Measurements from ENCODE around the gene SNUPN. TPM values are rescaled to one million over a fixed set of nuclear protein-coding genes. Genes with fewer than 3 reads are reported as not detected.

Gene SNUPN
- total RNA-seq (10 to 100 TPM; 16.3 to 20.9 TPM), polyA plus RNA-seq (10 to 100 TPM; 17.9 to 18.7 TPM)
- long read RNA-seq, donor 1, transcript SNUPN-201 (9 exons, 1,513 nt), result major isoform, 45 of 73 reads
- long read RNA-seq, donor 1, transcript SNUPN-206 (9 exons, 1,682 nt), result minor isoform, 7 of 73 reads
- long read RNA-seq, donor 1, partial matches to known transcripts, result 9 of 73 reads
- long read RNA-seq, donor 1, other reads (novel, unspliced or antisense), result 11 of 73 reads
- long read RNA-seq, donor 2, transcript SNUPN-201 (9 exons, 1,513 nt), result major isoform, 10 of 23 reads
- long read RNA-seq, donor 2, partial matches to known transcripts, result 4 of 23 reads
- long read RNA-seq, donor 2, other reads (novel, unspliced or antisense), result 5 of 23 reads

DNA sequence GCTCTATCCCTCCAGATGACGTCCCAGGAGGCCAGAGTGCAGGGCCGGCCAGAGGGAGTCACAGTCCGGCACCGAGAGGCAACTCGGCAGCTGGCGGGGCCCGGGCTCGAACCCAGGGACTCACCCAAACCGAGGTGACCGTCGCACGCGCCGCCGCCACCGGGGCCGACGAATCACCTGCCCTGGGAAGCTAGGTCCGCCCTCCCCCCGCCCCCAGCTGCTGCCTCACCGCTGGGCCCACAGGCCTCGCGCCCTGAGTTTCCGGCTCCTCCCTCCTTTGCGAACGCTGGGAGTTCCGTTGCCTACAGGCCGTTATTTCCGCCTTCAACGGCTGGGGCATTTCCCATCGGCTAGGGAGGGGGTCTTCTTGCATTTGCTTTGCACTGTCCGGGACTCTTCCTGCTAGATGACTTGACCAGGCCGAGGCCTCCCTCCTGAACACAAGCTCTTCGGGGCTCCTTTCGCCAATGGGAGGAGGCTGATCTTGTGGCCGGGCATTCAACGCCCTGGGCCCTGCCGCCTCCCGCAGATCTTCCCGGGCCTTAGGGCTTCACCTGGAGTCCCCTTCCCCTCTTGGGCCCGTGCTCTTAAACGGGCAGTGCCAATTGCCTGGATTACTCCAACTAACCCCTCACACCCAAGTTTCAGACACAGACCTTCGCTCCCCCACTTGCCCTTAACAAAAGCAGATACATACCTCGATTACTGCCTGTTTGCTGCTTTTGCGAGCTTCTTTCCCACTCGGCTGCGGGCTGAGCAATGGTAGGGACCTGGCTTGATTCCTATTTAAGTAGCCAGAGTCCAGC, at the start of gene SNUPN:
Gene SNUPN, minus strand, starts transcription at position 184 of the 806 bp plus-strand sequence. CDS start 4,674 bp downstream, outside the sequence.
- H3K27ac ChIP-seq (ENCODE audit: low read depth in 1 of 2, low read length in 2 of 2), result peak within 1 kb of the TSS; percentile 86 to 96
- H3K4me1 ChIP-seq (ENCODE audit: control insufficient read depth in 1 of 2, insufficient read depth in 2 of 2, low read length in 2 of 2), result peaks cover 0 to 2% of the 10 kb centered on the region in 2 donors
- no peaks in the 10 kb centered on the region for H3K9me3 ChIP-seq (ENCODE audit: control insufficient read depth, low read length)
- WGBS, 2 donors, result 1% methylated on average over 45 to 47 of the region's 47 CpGs
- no peaks in the 10 kb centered on the region for H3K27me3 ChIP-seq (ENCODE audit: control insufficient read depth in 1 of 2, insufficient read depth in 2 of 2, low read length in 1 of 2)
- ATAC-seq (ENCODE audit: low FRiP score) (peak; percentile 95), DNase-seq (peak; percentile 96 to 97)
- H3K4me3 ChIP-seq (ENCODE audit: low read length in 2 of 2), result peak within 1 kb of the TSS; percentile 68 to 75
- intact Hi-C loops (cut with DNase I), result loop anchor here (2.0 to 10.0 kb wide), 3 partner anchors 173 to 261 kb away; partner anchors contain the start of genes MAN2C1 (in 1 of the 2) and SIN3A (in 1 of the 2)
- no peaks in the 10 kb centered on the region for H3K36me3 ChIP-seq (ENCODE audit: control insufficient read depth in 1 of 2, insufficient read depth in 2 of 2, low read length in 1 of 2)

- no peak for ATAC-seq (ENCODE audit: low FRiP score)
- no peaks in the 10 kb centered on the region for H3K4me1 ChIP-seq (ENCODE audit: control insufficient read depth in 1 of 2, insufficient read depth in 2 of 2, low read length in 2 of 2)
- intact Hi-C loops (cut with DNase I), result loop anchor here in 1 of 2 donors (5.0 kb wide), 1 partner anchor 37 kb away; no protein-coding TSS in a partner anchor
- no peak for DNase-seq
- no peak overlapping the region for H3K4me3 ChIP-seq (ENCODE audit: low read length in 2 of 2)
- WGBS, 2 donors, result 53 to 58% methylated on average over 6 to 8 of the region's 8 CpGs
- H3K9me3 ChIP-seq (ENCODE audit: control insufficient read depth, low read length), result no peaks in the 10 kb centered on the region
- peak overlapping the region; percentile 31 to 96 for H3K27ac ChIP-seq (ENCODE audit: low read depth in 1 of 2, low read length in 2 of 2)
- no peaks in the 10 kb centered on the region for H3K27me3 ChIP-seq (ENCODE audit: control insufficient read depth in 1 of 2, insufficient read depth in 2 of 2, low read length in 1 of 2)
- H3K36me3 ChIP-seq (ENCODE audit: control insufficient read depth in 1 of 2, insufficient read depth in 2 of 2, low read length in 1 of 2), result peaks cover 0 to 5% of the 10 kb centered on the region in 2 donors
Observed at GRCh38 chr15:75674366-75674765, 48.8 kb upstream of the SNUPN start.

DNA sequence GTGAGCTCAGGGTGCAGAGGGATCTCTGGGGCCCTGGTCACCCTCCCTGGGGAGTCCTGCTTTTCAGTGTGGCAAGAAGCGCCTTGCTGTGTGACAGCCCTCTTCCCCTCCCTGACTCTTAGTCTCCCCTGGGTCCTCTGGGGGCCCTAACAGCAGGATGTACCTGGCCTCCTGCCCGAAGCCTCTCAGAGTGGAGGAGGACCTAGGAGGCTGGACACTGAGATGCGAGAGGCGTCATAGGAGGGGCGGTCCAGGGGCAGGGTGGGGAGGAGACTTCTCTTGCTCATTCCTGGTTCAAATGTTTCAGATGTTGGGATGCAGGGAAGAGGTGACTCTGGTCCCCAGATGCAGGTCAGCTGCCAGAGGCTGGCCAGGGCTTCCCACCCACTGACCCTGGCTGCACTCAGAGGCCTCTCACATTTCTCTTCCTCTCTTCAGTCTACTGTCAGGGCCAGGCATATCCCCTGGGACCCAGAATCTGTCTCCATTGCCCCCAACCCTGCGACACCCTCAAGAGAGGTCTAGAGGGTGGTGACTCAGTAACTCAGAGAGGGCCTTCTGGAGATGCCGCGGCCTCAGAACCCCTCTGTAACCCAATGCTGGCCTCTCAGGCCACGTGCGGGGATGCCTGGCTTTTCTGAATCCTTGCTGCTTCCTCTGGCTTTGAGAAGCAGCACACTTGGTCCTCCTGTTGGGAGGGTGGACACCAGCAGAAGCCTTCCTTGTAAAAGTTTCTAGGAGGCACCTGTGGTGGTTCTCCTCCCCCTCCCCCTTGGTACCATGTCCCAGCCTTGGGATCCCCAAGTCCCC, 48.1 kb upstream of the SNUPN start:
- H3K36me3 ChIP-seq (ENCODE audit: control insufficient read depth in 1 of 2, insufficient read depth in 2 of 2, low read length in 1 of 2), result peaks cover 0 to 5% of the 10 kb centered on the region in 2 donors
- H3K27ac ChIP-seq (ENCODE audit: low read depth in 1 of 2, low read length in 2 of 2), result peak overlapping the region; percentile 71 to 96
- ATAC-seq (ENCODE audit: low FRiP score), result peak; percentile 82
- H3K4me1 ChIP-seq (ENCODE audit: control insufficient read depth in 1 of 2, insufficient read depth in 2 of 2, low read length in 2 of 2), result no peaks in the 10 kb centered on the region
- 16 to 18% methylated on average over 10 of the region's 10 CpGs for WGBS, 2 donors
- H3K27me3 ChIP-seq (ENCODE audit: control insufficient read depth in 1 of 2, insufficient read depth in 2 of 2, low read length in 1 of 2), result no peaks in the 10 kb centered on the region
- H3K9me3 ChIP-seq (ENCODE audit: control insufficient read depth, low read length), result no peaks in the 10 kb centered on the region
- peak; percentile 94 to 96 for DNase-seq
- intact Hi-C loops (cut with DNase I), result loop anchor here in 1 of 2 donors (5.0 kb wide), 1 partner anchor 36 kb away; no protein-coding TSS in a partner anchor
- H3K4me3 ChIP-seq (ENCODE audit: low read length in 2 of 2), result no peak overlapping the region

DNA sequence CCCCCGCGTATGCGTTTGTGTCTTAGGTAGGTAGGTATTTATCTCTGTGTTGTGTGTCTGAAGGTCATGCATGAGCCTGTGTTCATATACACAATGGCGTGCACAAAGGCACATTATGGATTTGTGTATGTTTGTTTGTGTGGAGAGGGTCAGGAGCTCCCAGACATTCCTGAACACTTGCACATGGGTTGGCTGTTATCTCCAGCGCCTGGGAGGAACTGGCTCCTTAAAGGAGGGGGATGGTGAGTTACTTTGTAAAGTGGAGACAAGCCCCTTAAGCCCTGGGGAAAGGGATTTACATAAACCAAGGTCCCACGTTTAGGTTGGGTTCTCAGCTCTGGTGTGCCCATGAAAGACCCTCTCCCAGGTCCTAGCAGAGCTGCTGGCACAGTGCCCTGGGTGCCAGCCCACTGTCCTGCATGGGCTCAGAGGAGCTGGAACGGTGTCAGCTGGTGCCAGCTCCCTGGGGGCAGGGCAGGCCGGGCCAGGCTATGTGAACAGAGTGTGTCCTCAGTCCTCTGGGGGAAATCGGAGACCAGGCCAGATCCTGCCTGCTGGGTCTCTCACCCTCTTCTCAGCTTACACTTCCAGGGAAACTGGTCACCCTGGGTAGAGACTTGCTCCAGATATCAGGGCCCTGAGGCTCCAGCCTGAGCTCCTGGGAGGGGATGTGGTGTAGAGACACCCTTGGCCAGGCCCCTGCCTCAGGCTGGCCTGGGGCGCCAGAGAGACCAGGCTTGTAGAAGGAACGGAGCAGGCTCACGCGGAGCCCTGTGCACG, 47.3 kb upstream of the SNUPN start:
- DNase-seq (peak in 1 of 2 donors; percentile 86), ATAC-seq (ENCODE audit: low FRiP score) (peak; percentile 52)
- peaks cover 0 to 5% of the 10 kb centered on the region in 2 donors for H3K36me3 ChIP-seq (ENCODE audit: control insufficient read depth in 1 of 2, insufficient read depth in 2 of 2, low read length in 1 of 2)
- peaks cover 0 to under 1% of the 10 kb centered on the region in 2 donors for H3K4me1 ChIP-seq (ENCODE audit: control insufficient read depth in 1 of 2, insufficient read depth in 2 of 2, low read length in 2 of 2)
- H3K27ac ChIP-seq (ENCODE audit: low read depth in 1 of 2, low read length in 2 of 2), result peak overlapping the region; percentile 71 to 96
- no peak overlapping the region for H3K4me3 ChIP-seq (ENCODE audit: low read length in 2 of 2)
- no peaks in the 10 kb centered on the region for H3K9me3 ChIP-seq (ENCODE audit: control insufficient read depth, low read length)
- no peaks in the 10 kb centered on the region for H3K27me3 ChIP-seq (ENCODE audit: control insufficient read depth in 1 of 2, insufficient read depth in 2 of 2, low read length in 1 of 2)
- 6 to 12% methylated on average over 14 of the region's 14 CpGs for WGBS, 2 donors
- intact Hi-C loops (cut with DNase I), result loop anchor here in 1 of 2 donors (5.0 kb wide), 1 partner anchor 36 kb away; no protein-coding TSS in a partner anchor

DNA sequence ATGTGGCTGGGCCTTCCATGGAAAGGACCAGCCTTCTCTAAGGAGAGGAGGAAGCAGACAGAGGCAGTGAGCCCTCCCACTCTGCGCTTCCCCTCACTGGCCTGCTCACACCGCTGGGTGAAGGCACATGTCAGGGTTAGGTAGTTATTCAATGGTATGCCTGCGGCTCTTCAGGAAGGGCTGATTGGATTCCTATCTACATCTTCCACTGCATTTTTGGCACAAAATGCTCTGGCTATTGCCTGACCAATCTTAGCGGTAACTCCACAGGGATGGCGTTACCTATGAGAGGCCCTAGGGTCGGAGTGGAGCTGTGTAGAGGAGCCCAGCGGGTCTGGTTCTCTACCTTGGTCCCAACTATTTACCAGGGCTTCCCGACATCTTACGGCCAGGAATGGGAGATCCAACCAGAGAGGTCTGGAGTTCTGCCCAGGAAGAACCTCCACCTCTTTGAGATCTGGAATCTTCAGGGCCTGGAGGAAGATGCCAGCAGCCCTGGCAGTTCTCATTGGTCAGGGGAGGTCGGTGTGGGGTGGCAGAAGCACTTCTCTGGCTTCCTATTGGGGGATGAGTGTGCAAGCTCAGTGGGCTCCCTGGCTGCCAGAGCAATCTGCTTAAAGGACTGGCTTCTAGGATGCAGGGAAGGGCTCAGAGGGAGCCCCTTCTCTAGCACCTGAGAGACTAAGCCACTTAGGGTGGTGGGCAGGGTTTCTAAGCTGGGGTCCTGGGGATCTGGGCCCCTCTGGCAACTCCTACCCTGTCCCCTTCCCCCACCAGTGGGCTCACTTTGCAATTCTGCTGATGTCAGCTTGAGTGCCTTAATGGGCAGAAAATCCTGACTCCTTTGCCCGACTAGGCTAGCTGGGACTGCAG, 46.4 kb upstream of the SNUPN start:
- DNase-seq, result no peak
- intact Hi-C loops (cut with DNase I), result loop anchor here in 1 of 2 donors (5.0 kb wide), 1 partner anchor 35 kb away; no protein-coding TSS in a partner anchor
- H3K27ac ChIP-seq (ENCODE audit: low read depth in 1 of 2, low read length in 2 of 2), result peak overlapping the region; percentile 10 to 96
- H3K9me3 ChIP-seq (ENCODE audit: control insufficient read depth, low read length), result no peaks in the 10 kb centered on the region
- H3K4me1 ChIP-seq (ENCODE audit: control insufficient read depth in 1 of 2, insufficient read depth in 2 of 2, low read length in 2 of 2), result peaks cover 0 to 6% of the 10 kb centered on the region in 2 donors
- peaks cover 0 to 2% of the 10 kb centered on the region in 2 donors for H3K36me3 ChIP-seq (ENCODE audit: control insufficient read depth in 1 of 2, insufficient read depth in 2 of 2, low read length in 1 of 2)
- no peaks in the 10 kb centered on the region for H3K27me3 ChIP-seq (ENCODE audit: control insufficient read depth in 1 of 2, insufficient read depth in 2 of 2, low read length in 1 of 2)
- 34 to 44% methylated on average over 11 of the region's 11 CpGs for WGBS, 2 donors
- no peak overlapping the region for H3K4me3 ChIP-seq (ENCODE audit: low read length in 2 of 2)
- no peak for ATAC-seq (ENCODE audit: low FRiP score)

DNA sequence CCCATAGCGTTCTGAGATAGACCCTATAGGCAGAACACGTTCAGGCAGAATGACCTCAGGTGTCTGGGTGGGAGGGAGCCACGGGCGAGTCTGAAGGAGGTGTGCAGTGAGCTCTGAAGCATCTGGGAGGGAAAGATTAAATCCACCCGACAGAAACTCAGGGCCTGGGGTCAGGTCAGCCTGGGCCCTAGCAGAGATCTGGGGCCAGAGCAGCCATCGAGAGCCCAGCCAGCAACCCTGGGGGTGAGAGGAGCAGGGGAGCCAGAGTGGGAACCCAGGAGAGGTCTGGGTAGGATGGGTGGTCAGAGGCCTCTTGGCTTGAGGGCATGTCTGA, 44.3 kb upstream of the SNUPN start:
- intact Hi-C loops (cut with DNase I), result loop anchor here in 1 of 2 donors (5.0 kb wide), 1 partner anchor 33 kb away; no protein-coding TSS in a partner anchor
- 76 to 79% methylated on average over 6 of the region's 6 CpGs for WGBS, 2 donors
- H3K4me3 ChIP-seq (ENCODE audit: low read length in 2 of 2), result no peak overlapping the region
- H3K27me3 ChIP-seq (ENCODE audit: control insufficient read depth in 1 of 2, insufficient read depth in 2 of 2, low read length in 1 of 2), result no peaks in the 10 kb centered on the region
- no peaks in the 10 kb centered on the region for H3K36me3 ChIP-seq (ENCODE audit: control insufficient read depth in 1 of 2, insufficient read depth in 2 of 2, low read length in 1 of 2)
- H3K4me1 ChIP-seq (ENCODE audit: control insufficient read depth in 1 of 2, insufficient read depth in 2 of 2, low read length in 2 of 2), result peaks cover 0 to 6% of the 10 kb centered on the region in 2 donors
- no peak for DNase-seq
- no peaks in the 10 kb centered on the region for H3K9me3 ChIP-seq (ENCODE audit: control insufficient read depth, low read length)
- ATAC-seq (ENCODE audit: low FRiP score), result no peak
- peak overlapping the region in 1 of 2 donors; percentile 39 for H3K27ac ChIP-seq (ENCODE audit: low read depth in 1 of 2, low read length in 2 of 2)

- DNase-seq, result no peak
- Histone ChIP-seq H3K27me3 (ENCODE audit: control insufficient read depth in 1 of 2, insufficient read depth in 2 of 2, low read length in 1 of 2) (no peaks in the 10 kb centered on the region), H3K36me3 (ENCODE audit: control insufficient read depth in 1 of 2, insufficient read depth in 2 of 2, low read length in 1 of 2) (no peaks in the 10 kb centered on the region), H3K27ac (ENCODE audit: low read depth in 1 of 2, low read length in 2 of 2) (peak overlapping the region in 1 of 2 donors; percentile 39), H3K4me1 (ENCODE audit: control insufficient read depth in 1 of 2, insufficient read depth in 2 of 2, low read length in 2 of 2) (peaks cover 0 to 6% of the 10 kb centered on the region in 2 donors), H3K4me3 (ENCODE audit: low read length in 2 of 2) (no peak overlapping the region), H3K9me3 (ENCODE audit: control insufficient read depth, low read length) (no peaks in the 10 kb centered on the region)
- 70 to 71% methylated on average over 14 of the region's 14 CpGs for WGBS, 2 donors
- intact Hi-C loops (cut with DNase I), result no loop called here
- no peak for ATAC-seq (ENCODE audit: low FRiP score)
Observed at GRCh38 chr15:75669191-75669878, 43.8 kb upstream of the SNUPN start.

All from aorta (tissue), 5 donors.